Measurements from ENCODE around the gene CCDC40.

DNA sequence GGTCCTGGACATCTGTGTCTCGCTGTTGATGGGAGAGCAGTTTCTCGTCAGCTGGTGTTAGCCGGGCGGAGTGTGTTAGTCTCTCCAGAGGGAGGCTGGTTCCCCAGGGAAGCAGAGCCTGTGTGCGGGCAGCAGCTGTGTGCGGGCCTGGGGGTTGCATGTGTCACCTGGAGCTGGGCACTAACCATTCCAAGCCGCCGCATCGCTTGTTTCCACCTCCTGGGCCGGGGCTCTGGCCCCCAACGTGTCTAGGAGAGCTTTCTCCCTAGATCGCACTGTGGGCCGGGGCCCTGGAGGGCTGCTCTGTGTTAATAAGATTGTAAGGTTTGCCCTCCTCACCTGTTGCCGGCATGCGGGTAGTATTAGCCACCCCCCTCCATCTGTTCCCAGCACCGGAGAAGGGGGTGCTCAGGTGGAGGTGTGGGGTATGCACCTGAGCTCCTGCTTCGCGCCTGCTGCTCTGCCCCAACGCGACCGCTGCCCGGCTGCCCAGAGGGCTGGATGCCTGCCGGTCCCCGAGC lies 82.9 kb downstream of the CCDC40 start:
- TF ChIP-seq, protein P1, sequence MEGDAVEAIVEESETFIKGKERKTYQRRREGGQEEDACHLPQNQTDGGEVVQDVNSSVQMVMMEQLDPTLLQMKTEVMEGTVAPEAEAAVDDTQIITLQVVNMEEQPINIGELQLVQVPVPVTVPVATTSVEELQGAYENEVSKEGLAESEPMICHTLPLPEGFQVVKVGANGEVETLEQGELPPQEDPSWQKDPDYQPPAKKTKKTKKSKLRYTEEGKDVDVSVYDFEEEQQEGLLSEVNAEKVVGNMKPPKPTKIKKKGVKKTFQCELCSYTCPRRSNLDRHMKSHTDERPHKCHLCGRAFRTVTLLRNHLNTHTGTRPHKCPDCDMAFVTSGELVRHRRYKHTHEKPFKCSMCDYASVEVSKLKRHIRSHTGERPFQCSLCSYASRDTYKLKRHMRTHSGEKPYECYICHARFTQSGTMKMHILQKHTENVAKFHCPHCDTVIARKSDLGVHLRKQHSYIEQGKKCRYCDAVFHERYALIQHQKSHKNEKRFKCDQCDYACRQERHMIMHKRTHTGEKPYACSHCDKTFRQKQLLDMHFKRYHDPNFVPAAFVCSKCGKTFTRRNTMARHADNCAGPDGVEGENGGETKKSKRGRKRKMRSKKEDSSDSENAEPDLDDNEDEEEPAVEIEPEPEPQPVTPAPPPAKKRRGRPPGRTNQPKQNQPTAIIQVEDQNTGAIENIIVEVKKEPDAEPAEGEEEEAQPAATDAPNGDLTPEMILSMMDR (IDR thresholded peaks at IDR 0.05) = no peak
- TF ChIP-seq POLR2A (IDR thresholded peaks at IDR 0.05) = no peak
